Measurements from ENCODE around the gene C14orf39.

C14orf39 gene, protein sequence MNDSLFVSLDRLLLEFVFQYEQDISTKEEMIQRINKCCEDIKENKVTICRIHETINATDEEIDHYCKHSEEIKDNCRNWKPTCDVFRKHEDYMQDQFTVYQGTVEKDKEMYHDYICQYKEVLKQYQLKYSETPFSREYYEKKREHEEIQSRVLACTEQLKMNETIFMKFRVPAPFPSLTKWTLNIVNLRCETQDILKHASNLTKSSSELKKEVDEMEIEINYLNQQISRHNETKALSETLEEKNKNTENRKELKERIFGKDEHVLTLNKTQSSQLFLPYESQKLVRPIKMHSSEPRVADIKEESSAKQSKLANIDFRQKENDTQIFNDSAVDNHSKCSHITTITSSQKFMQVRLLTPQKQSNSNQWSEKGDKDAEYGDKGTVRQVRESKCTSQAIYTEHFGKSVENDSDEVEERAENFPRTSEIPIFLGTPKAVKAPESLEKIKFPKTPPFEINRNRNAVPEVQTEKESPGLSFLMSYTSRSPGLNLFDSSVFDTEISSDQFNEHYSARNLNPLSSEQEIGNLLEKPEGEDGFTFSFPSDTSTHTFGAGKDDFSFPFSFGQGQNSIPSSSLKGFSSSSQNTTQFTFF

DNA sequence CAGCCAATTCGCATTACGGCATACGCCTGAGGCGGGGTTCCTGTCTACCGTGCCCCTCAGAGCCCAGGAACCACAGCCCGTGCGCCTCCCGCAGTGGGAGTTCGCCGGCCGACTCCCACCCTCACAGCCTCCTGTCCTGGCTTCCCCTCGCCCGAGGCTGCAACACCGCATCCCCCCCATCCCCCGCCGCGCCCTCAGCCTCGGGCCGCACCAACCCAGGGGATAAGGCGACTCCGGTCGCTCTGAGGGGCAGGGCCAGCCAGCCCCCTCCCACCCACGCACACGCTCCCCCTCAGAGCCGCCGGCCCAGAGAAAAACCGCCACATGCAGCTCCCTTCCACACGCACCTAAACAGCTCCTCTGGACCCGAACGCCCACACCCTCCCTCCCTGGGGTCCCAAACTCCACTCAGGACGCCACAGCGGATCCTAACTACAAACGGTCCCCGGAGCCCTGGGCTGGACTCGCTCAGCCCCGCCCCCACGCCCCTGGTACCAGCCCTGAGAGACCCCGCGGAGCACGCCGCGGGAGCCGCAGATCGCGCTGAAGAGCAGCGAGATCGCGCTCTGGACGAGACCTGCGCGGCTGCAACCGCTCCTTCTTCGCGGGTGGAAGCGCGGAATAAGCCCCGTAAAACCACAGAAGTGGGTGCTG, at the start of gene C14orf39:
Gene C14orf39, minus strand, starts transcription at position 466 of the 654 bp plus-strand sequence. CDS start 985 bp downstream, outside the sequence.
- DNase-seq, result no peak

DNA sequence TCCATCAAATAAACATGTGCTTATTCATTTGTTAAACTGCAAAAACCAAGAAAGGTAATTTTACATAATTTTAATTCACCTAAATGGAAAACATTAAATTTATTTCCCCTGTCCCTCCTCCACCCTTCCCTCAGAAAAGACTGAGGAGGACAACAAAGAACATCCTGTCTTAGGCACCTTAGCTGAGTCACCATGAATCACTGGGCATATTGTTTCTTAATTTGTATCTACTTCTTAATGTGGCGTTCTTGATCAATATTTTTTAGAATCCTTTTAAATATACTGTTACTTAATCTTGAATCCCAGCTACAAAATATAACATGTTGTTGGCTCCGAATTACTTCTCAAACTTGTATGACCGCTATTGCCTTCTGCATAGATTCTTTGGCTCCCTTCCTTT, 46.6 kb upstream of the C14orf39 start:
- no peak for DNase-seq

DNA sequence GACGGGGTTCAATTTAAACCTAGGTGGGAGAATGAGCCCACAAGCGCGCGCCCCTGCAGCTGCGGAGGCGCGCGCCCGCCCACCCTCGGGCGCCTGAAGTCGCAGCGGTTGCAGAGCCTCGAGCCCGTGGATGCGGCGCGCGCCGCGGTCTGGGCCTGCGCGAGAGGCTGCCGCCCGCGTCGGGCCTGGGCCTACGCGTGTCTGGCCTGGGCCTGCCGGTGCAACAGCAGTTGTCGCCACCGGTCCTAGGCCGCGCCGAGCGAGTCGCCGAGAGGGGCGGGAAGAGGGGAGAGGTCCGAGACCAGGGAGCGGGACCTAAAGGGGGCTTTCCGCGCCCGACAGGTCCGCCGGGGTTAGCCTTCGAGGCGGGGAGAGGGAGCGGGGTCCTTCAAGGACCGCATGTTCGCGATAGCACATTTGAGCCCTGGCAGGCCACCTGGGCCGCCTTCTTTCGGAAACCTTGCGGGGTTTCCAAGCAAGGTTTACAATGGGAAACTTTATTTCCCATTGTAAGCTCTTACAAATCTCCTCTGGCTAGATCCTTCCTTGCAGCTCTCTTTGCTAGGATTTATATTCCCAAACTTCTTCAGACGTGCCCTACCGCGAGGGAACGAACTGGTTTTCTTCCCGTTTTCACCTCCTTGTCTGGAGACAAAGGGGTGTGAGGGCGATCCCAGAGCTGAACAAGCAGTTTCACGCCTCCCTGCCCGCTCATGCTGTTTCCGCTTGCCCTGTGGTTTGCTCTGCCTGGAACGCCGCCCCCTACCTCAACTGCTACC, 29.8 kb upstream of the C14orf39 start:
- DNase-seq, result no peak

DNA sequence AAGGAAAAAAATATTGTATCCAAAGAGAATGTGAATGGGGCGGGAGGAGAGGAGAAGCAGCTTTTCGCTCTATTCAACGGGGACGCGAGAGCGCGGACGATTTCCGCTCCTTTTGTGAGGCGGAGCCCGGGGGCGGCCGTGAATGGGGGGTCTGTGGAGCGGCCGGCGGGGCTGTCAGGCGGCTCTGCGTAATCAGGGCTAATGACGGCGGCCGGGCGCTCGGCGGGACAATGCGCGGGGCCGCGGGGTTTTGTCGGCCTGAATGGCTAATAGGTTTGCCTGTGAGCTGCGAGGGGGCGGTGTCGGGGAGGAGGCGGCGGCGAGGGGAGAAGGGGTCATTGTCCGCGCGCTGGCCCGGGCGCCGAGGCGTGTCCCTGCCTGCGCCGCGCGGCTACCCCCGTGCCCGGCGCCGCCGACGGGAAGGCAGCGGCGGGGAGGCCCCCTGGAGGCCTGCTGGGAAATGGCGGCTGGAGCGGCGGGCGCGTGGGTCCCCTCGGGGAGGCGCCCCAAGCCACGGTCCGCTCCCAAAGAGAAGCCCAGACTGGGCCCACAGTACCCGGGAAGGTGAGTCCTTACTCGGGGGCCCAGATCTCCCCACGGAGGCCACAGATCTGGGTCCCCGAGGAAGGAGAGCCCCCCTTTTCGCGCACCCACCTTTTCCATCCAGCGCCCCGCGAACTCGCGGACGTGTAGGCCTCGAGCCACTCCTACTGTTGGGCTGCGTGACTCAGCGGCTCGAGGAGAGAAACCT, 29.1 kb upstream of the C14orf39 start:
- DNase-seq, result peak; percentile 16

DNA sequence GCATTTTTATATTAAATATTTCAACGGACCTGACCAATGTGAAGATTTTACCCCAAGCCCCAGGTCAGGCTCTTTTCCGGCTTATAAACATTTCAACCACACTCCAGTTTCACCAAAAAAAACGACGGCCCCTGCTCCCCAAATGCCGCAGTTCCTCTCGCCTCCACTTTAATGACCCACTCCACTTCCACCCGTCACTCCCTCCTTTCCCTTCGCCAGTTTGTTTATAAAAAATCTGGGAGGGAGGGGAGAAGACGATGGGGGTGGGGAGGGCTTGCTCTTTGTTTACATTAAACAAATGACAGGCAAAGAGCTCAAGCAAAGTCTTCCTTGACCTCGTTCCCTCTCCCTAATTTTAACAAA, 28.5 kb upstream of the C14orf39 start:
- no peak for DNase-seq

DNA sequence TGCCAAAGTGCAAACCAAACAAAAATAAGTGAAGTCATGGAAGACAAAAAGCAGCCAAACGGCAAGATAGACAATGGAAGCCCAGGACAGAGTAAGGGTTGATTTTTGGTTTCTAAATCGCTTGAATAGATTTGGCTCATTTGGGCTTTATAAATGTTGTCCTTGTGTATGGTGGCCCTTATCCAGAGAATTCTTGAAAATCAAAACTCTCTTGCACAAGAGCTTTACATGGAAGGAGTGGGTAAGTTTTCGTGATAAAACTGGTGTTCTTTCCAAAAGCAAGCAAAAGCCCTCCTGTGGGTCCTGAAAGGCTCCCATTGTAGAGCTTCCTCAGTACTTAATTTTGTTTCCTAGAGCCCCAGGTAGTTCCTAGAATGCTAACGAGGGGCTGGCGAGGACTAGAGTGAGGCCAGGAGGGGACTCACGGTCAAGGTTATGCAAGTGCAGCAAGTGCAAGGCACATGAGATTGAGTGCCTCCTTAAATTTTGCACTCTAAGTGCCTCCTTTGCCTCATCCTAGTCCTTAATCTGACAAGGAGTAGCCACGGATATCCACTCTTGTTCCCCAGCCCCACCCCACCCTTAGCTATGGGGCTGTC, 27.2 kb upstream of the C14orf39 start:
- DNase-seq, result no peak

DNA sequence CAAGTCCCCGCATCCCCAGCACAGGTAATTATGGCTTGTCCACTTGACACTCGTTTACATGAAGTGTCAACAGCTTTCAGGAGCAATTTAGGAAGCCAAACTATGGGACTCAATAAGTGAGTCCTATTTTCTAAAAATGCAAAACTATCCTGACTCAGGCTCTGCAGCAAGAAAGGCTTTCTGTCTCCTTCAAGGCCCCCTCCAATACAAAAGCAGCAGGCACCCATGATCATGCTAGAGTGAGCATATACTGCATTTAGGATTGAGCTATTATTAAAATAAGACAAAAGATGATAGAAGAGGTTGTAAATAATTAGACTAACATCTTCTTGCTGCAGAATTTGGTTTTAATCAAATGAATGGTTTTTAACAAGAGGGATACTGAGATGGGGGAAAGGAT, 26.3 kb upstream of the C14orf39 start:
- no peak for DNase-seq

DNA sequence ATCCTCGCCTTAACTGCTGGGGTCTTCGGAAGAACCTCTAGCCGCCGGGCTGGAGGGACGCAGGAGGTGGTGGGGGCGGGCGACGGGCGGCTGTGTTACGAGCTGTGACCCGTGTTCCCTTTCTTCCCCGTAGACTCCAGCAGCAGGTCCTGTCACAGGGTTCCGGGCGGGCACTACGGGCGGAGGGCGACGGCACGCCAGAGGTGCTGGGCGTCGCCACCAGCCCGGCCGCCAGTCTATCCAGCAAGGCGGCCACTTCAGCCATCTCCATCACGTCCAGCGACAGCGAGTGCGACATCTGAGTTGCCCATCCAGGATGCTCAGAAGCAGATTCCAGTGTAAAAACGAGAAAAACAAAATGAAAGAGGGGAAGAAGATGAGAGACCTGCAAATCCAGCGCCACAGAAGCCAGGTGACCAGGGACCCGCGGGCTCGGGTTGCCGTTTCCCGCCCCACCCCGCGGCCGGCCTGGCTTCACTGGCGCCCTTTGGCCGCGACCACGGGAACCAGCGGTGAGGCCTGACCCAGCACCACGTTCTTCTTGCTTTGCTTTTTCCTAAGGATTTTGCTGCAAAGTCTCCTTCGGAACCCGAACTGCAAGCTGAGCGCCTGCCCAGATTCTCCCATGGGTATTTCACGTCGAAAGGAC, 25.2 kb upstream of the C14orf39 start:
- no peak for DNase-seq

DNA sequence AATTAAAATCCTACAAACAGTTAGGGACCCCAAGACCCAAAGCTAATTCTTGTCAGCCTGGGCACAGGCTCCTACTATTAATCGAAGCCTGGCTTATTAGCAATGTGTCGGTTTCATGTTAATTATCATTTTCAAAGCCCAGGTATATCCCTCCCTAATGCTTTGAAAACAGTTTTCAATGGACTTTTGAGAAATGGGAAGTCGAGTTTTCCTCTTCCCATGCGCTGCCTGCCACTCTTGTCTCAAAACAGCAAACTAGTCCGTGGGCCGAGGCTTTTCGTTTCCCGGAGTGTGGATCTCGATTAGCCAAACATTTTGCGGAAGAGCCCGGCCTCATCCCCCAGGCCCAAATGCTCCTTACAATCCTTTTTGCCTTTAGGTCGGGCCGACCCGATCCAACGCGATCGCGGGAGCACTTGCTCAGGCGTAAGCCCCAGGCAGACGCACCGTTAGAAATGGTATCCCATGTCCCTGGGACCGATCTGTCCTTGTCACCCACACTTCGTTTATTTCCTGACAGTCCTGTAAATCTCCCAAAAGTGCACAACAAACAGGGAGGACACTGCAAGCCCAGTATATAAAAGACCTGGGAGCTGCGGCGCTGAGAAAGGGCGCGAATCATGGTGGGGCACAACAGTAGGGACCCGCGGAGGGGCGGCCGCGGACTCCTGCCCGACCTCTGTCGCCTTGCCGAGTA, 24.5 kb upstream of the C14orf39 start:
- DNase-seq, result no peak

DNA sequence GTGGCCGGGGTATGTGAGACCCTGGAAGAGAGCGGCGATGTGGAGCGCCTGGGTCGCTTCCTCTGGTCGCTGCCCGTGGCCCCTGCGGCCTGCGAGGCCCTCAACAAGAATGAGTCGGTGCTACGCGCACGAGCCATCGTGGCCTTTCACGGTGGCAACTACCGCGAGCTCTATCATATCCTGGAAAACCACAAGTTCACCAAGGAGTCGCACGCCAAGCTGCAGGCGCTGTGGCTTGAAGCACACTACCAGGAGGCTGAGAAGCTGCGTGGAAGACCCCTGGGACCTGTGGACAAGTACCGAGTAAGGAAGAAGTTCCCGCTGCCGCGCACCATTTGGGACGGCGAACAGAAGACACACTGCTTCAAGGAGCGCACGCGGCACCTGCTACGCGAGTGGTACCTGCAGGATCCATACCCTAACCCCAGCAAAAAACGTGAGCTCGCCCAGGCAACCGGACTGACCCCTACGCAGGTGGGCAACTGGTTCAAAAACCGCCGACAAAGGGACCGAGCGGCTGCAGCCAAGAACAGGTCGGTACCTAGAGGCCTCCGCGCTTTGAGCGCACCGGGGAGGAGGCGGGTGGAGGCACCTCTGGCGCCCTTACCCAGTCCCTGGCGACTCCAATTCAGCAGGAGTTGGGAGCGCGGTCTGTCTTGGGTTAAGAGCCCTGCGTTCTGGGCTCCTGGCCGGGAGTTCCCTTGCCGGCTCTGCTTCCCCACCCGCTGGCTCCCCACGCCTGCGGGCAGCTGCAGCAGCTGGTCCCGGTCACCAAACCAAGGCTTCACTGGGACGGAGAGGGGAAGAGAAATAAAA, 23.8 kb upstream of the C14orf39 start:
- no peak for DNase-seq

DNA sequence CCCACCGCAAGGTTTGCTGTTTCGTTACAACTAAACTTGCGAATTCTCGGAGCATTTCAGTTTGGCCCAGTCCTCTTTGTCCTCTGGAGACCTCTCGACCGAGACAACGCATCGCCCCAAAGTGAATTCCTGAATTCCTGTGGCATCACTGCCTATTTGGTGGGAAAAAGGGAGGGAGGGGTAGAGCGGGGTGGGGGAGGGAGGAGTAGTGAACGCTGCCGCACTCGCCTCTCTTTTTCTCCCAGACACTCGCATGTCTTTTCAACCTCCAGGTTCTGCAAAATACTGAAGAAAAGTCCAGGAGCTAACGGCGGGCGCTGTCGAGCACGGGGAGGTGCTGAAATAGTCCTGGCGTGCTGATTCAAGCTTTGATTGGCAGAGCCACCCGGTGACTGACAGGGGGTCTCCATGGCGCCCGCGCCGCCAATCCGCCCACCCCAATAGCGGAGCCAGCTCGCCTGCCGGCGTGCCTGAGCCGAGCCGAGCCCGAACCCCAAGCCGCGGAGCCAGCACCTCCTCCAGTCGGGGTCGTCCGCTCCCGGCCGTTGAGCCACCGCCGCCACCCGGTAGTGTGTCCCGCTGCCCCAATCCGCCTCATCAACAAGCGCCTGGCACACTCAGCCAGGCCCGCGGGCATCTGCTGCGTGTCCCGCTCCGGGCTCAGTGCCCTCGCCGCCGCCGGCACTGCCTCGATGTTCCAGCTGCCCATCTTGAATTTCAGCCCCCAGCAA, 23.0 kb upstream of the C14orf39 start, which contains the start of gene SIX6:
Gene SIX6, plus strand, starts transcription at position 440 of the 731 bp plus-strand sequence. Its CDS starts 253 bp downstream, at position 693.
- DNase-seq, result no peak

DNA sequence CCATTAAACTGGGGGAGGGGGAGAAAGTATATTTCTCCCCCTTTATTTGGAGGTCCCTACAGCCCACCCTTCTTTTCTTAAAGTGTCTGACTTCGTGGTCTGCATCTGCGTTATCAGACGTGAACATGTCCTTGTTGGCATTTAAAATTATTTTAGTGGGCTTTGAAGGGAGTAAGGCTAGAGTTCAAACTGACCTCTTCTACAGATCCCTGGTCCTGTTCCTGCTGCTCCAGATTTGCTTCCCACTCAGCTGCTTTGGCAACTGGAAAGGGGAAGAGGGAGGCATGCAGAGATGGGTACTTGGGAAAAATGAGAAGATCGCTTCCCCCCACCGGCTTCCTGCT, 22.5 kb upstream of the C14orf39 start:
- DNase-seq, result no peak

DNA sequence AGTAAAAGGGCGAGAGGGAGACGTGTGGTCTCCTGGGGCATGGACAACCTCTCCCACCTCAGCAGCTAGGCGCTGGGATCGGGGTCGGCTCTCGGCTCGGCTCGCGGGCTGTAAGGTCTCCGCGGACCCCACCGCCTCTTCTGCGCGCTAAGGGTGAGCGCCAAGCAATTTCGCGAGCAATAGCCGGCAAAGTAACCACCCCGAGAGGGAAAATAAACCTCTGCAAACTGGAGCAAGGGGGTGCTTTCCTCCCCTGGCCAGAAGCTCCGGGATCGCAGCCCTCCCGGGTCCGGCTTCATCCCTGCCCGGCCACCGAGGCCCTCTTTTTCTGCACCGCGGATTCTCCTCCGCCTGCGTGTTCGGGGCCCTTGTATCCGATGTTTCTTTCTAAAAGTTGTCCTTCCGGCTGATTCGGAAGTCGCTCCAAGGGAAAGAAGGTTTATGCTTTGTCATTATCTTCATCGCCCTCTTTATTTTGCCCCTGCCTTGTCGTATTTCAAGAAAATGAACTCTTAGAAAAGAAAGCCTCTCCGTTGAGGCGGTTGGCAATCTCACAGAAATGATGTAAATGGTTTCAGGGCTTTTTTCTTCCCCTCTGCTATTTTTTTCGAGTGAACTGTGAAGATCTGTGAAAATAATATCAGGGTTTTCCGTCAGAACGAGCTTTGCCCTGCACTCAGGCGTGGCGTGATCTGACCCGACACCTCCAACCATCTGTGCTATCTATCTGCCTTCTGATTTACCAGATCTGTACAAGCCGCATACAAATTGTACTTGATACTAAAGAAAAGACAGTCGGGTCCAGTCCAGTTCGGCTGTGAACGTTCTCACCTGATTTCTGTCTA, 21.3 kb upstream of the C14orf39 start:
- no peak for DNase-seq

DNA sequence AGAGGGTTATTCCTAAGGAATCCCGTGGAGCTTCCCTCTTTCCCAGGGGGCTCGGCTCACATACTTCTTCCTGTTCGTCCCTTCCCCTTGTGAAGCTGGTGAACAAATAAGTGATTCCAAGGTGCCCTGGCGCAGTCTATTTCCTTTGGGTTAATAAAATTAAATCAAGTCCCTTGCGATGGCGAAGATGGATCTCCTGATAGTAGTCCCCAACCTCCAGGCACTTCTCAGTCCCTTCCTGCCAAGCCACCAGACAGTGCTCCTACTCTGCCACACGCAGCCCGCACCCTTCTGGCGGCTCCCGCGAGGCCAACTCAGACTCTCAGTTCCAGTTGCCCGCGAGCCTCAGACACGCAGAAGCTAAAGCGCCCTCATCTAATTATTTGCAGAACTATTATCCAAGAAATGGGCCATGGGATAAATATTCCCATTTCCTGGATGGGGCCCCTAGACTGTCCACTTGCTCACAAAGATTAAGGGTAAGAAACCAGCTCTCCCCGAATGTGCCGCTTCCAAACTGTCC, 20.7 kb upstream of the C14orf39 start:
- no peak for DNase-seq

DNA sequence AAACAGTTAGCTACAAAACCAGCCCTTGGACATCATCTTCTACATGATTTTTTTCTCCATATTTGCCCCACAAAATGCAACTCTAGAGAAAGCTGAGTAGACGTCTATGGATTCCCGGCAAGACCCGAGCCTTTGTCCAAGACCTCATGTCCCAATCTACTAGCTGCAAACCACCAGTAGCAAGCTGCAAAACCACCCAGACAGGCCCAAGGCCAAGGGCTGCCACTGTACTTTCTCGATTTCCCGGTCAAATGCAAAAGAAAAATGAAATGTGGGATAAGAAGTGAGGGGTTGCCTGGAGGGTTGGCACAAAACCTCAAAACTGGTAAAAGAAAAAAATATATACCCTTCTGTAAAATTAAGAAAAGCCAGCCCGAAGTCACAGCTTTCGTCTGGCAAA, 20.1 kb upstream of the C14orf39 start:
- no peak for DNase-seq

DNA sequence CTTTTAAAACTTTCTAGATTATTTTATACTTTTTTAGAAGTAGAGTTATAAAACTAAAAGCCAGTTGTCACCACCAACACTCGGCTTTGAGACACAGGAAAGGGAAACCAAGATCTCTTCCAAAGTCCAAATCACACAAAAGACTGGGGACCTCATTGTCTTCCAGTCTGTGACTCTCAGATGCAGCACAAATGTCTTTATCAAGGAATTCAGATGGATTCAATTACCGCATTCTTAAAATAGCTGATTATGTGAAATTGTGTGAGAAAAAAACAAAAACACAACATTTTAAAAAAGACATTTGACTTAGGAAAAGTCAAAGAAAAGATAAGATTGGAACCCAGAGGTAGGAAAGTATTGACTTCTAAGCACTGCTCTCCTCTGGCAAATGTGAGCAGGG, 19.6 kb upstream of the C14orf39 start:
- DNase-seq, result no peak

DNA sequence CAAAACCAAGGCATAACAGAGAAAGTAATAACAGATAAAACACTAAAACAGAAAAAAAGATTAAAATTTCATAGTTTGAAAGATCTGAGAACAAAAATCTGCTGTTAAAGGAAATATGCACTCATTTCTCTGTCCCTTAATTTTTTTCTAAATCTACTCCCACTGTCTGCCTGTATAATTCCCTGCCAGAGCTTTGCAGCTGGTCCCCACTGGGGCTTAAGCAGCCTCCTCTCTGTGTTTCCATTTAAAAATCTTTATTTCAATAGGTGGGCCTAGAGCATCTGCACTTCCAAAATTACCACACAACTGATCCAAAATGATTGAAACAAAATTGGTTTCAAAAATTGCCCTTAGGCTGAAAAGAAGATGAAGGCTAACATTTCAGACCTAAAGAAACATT, 16.7 kb upstream of the C14orf39 start:
- DNase-seq, result no peak

DNA sequence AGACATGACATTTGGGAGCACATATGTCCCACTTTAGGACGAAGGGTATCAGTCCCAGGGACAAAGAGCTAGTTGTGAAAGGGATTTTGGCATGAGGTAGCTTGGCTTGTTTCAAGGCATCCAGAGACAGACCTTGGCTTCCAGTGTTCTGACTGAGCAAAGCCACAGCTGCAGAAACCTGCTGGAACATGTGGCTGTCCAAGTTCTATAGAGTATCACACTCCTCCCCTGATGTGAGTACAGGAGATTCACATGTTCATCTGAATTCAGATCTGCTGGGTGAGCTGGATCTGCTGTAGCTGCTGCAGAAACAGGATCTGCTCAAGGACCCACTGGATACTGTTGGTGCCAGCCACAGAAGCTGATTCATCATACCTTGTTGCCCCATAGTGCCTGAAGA, 10.1 kb upstream of the C14orf39 start:
- DNase-seq, result no peak
